GM12874 (cell line): ENCODE data around the gene SPATA45.

Source experiments
- TF ChIP-seq, protein P1 (sequence below): IDR thresholded peaks from 2 replicates; pipeline ENCODE4 v1.5.1; 2011; ENCODE audit warnings: low read depth, mild to moderate bottlenecking, control low read depth, low read length, moderate library complexity; ENCODE audit not compliant: insufficient read depth

SPATA45 gene

DNA sequence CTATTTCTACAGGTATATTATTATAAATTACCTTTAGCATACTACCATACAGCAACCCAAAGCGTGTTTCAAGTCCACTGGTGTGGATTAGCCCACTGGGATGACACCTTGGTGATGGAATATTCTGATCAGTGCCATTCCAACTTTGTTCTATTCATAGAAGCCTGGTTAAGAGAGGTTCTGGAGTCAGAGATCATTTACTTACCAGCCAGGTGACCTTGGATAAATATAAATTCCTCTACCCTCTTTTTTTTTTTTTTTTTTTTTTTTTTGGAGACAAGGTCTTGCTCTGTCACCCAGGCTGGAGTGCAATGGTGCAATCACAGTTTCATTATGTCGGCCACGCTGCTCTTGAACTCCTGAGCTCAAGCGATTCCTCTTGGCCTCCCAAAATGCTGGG is at the start of gene SPATA45:
TSS of gene SPATA45 (minus strand) at position 101 of the 400 bp plus-strand sequence. CDS start 11,500 bp downstream, outside the sequence.
- TF ChIP-seq, protein P1, sequence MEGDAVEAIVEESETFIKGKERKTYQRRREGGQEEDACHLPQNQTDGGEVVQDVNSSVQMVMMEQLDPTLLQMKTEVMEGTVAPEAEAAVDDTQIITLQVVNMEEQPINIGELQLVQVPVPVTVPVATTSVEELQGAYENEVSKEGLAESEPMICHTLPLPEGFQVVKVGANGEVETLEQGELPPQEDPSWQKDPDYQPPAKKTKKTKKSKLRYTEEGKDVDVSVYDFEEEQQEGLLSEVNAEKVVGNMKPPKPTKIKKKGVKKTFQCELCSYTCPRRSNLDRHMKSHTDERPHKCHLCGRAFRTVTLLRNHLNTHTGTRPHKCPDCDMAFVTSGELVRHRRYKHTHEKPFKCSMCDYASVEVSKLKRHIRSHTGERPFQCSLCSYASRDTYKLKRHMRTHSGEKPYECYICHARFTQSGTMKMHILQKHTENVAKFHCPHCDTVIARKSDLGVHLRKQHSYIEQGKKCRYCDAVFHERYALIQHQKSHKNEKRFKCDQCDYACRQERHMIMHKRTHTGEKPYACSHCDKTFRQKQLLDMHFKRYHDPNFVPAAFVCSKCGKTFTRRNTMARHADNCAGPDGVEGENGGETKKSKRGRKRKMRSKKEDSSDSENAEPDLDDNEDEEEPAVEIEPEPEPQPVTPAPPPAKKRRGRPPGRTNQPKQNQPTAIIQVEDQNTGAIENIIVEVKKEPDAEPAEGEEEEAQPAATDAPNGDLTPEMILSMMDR, result no peak

DNA sequence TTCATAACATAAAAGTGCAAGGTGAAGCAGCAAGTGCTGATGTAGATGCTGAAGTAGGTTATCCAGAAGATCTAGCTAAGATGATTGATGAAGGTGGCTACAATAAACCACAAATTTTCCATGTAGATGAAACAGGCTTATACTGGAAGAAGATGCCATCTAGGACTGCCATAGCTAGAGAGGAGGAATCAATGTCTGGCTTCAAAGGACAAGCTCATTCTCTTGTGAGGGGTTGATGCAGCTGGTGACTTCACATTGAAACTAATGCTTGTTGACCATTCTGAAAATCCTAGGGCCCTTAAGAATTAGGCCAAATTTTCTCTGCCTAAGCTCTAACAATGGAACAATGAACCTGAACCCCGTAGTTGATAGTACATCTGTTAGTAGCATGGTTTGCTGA is 44.7 kb upstream of the SPATA45 start:
- TF ChIP-seq, protein P1, result no peak

DNA sequence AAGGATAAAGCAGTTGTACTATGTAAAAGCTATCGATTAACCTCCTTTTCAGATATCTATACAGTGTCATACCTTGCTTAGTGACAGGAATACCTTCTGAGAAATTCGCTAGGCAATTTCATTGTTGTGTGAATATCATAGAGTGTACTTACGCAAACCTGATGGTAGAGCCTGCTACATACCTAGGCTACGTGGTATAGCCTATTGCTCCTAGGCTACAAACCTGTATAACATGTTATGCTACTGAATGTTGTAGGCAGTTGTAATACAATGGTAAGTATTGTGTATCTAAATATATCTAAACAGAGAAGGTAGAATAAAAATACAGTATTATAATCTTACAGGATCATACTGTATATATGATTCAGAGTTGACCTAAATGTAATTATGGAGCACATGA is 37.1 kb upstream of the SPATA45 start:
- TF ChIP-seq, protein P1, result no peak

DNA sequence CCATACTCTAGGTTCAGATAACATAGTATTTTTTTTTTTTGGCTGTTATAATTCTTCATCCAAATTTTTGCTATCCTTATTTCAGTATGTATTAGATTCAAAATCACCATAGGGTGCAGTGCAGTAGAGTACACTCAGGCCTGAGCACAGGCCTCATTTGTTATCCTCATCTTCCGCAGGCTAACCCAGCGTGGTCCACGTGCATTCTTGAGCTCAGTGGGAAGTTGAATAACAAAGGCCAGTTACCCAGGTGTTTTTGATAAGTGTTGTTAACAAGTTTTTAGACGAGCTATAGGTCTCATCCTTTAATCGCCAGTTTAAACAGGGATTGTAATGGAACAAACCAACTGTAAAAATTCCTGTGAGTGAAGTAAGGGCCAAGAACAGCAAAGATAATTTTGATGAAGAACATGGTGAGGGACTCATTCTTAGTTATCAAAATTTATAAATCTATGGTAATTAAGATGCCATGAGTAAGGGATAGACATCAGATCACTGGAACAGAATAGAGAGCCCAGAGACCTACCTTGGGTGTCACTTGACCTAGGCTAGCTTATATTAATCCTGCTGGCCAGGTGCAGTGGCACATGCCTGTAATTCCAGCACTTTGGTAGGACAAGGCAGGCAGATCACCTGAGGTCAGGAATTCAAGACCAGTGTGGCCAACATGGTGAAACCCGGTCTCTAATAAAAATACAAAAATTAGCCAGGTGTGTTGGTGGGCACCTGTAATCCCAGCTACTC is 32.7 kb upstream of the SPATA45 start:
- TF ChIP-seq, protein P1, result no peak

DNA sequence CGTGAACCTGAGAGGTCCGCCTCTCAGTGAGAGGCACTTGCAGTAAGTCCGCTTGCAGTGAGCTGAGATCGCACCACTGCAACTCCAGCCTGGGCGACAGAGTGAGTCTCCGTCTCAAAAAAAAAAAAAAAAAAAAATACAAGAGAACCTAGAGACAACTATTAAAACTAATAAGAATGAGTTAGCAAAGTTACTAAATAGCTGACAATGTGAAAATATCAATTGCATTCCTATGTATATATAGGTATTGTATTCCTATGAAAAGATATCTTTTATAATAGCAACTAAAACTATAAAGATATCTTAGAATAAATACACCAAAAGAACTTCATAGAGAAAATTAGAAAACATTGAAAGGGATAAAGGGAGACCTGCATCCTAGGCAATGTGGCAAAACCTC is 31.0 kb upstream of the SPATA45 start:
- TF ChIP-seq, protein P1, result no peak

DNA sequence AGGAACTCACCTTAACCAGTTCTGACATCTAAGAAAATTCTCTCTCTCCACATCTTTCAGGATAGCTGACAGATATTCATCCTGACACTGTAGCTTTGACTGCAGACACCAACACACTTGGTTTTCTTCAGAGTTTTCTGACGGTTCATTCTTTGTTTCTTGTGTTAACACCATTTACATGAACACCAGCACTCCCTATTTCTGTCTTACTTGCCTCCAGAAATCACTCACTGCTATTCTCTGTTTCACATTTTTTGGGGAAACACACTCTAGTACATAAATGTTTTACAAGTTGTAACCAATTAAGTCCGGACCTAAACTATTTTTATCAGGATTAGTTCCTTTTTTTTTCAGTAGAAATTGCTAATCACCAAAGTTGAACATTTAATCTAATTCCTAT is 26.1 kb upstream of the SPATA45 start:
- TF ChIP-seq, protein P1, result no peak

DNA sequence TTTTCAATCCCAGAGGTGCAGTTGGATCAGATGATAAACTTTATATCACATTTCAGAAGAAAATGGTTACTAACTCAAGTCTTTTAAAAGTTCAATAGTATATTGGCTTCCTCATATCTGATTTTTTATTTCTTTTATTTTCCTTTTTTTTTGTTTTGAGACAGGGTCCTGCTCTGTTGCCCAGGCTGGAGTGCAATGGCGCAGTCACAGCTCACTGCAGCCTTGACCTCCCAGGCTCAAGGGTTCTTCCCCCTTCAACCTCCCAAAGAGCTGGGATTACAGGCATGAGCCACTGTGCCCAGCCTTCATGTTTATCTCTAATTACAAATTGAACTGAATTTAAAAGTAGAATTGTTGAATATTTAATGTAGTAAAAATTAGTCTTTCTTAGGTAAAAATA is 24.5 kb upstream of the SPATA45 start:
- TF ChIP-seq, protein P1, result no peak

DNA sequence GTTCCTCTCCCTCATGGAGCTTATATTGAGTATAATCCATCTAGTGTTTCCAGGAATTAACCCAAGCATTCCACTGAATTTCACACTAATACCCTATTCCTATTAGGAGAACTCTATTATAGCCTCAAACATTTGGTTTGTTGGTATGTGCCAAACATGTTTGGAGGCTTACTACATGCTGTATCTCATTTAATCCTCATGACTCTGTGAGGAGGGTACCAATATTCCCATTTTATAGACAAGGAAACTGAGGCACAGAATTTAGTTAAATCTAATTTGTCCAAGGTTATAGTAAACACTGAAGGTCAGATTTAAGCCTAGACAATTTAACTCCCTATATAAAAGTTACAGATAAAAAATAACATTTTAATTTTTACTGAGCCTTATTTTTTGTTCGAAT is 19.7 kb upstream of the SPATA45 start:
- TF ChIP-seq, protein P1, result no peak
